ENCODE data around the gene TMSB4X.

The TMSB4X gene

GRCh38 chrX:12949205-12949926 lies 25.5 kb upstream of the TMSB4X start:
- Histone ChIP-seq H3K4me3 (no peak overlapping the region), H3K4me1 (peaks cover 10% of the 10 kb centered on the region), H3K36me3 (replicated peaks) (no peaks in the 10 kb centered on the region), H3K9me3 (no peaks in the 10 kb centered on the region), H3K27me3 (ENCODE audit: low read depth) (no peaks in the 10 kb centered on the region)
- in situ Hi-C loops (cut with MboI; ENCODE audit: low sequenced_read_pairs) = no loop called here
- no peak for DNase-seq (ENCODE audit: low spot score in 2 of 2)

GRCh38 chrX:12949927-12950656 lies 24.8 kb upstream of the TMSB4X start:
- in situ Hi-C loops (cut with MboI; ENCODE audit: low sequenced_read_pairs) = loop anchor here (5.0 to 25.0 kb wide), 2 partner anchors 532 to 1087 kb away; partner anchors contain the start of gene GEMIN8
- H3K9me3 ChIP-seq = no peaks in the 10 kb centered on the region
- no peak overlapping the region for H3K4me3 ChIP-seq
- H3K27me3 ChIP-seq (ENCODE audit: low read depth) = no peaks in the 10 kb centered on the region
- H3K36me3 ChIP-seq (replicated peaks) = no peaks in the 10 kb centered on the region
- H3K4me1 ChIP-seq = peaks cover 10% of the 10 kb centered on the region
- no peak for DNase-seq (ENCODE audit: low spot score in 2 of 2)

DNA sequence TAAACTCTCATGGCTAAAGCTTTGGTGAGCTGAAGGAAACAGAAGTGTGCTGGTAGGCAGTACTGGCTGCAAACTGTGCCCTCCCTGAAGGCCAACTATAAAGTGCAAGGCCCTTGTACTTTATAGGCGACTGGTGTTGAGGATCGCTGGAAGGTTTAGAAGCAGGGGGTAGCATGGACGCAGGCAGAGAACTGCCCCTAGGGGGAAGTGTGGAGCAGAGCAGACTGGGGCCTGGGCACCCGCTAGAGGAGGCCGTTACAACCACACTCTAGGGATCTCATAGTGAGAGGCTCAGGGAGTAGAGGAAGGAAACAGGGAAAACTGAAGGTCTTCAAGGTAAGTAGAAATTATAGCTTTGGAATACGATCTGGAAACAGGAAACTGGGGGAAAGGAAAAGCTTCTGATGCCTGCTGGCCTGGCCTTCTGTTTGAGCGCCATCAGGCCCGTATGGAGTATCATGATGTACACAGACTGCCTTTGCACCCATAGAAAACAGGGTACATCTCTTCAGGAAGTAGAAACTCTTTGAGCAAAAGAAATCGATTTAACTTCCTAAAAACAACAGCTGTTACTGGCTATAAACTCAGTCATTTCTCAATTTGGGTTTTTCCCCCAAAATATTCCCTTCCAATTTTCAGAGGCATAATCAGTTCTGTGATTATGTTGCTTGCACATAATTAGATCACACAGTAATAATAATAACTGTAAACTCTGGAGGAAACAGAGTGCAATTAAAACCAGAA lies 23.9 kb upstream of the TMSB4X start:
- Histone ChIP-seq H3K4me3 (no peak overlapping the region), H3K9me3 (no peaks in the 10 kb centered on the region), H3K4me1 (peaks cover 10% of the 10 kb centered on the region), H3K27me3 (ENCODE audit: low read depth) (no peaks in the 10 kb centered on the region), H3K36me3 (replicated peaks) (no peaks in the 10 kb centered on the region)
- peak; percentile 31 to 80 for DNase-seq (ENCODE audit: low spot score in 2 of 2)
- in situ Hi-C loops (cut with MboI; ENCODE audit: low sequenced_read_pairs) = loop anchor here (5.0 to 25.0 kb wide), 2 partner anchors 531 to 1086 kb away; partner anchors contain the start of gene GEMIN8

DNA sequence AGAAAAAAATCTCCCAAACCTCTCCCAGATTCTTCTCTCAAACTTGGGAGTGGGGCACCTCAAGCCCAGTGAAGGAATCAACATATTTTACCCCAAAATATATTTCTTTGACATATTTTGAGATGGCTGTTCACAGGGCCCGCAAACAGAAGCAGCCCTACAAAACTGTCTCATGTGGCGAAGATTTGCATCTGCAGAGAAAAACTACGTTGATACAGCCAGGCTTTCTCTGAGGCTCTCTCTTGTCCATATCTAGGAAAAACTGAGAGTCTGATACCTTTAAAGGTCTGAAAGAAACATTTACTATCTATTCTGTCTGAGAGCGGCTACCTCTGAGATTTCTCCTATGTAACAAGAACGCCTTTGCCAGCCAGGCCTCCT lies 23.3 kb upstream of the TMSB4X start:
- in situ Hi-C loops (cut with MboI; ENCODE audit: low sequenced_read_pairs) = loop anchor here (5.0 to 25.0 kb wide), 2 partner anchors 531 to 1086 kb away; partner anchors contain the start of gene GEMIN8
- no peak for DNase-seq (ENCODE audit: low spot score in 2 of 2)
- H3K4me1 ChIP-seq = peaks cover 11% of the 10 kb centered on the region

GRCh38 chrX:12953420-12953819 lies 21.5 kb upstream of the TMSB4X start:
- in situ Hi-C loops (cut with MboI; ENCODE audit: low sequenced_read_pairs) = loop anchor here (5.0 to 25.0 kb wide), 2 partner anchors 529 to 1084 kb away; partner anchors contain the start of gene GEMIN8
- H3K4me1 ChIP-seq = peaks cover 8% of the 10 kb centered on the region
- no peaks in the 10 kb centered on the region for H3K27me3 ChIP-seq (ENCODE audit: low read depth)
- no peaks in the 10 kb centered on the region for H3K36me3 ChIP-seq (replicated peaks)
- no peak for DNase-seq (ENCODE audit: low spot score in 2 of 2)
- no peaks in the 10 kb centered on the region for H3K9me3 ChIP-seq
- H3K4me3 ChIP-seq = no peak overlapping the region

More for the DNA sequence above, 23.3 kb upstream of the TMSB4X start:
- Histone ChIP-seq H3K36me3 (replicated peaks) (no peaks in the 10 kb centered on the region), H3K9me3 (no peaks in the 10 kb centered on the region), H3K27me3 (ENCODE audit: low read depth) (no peaks in the 10 kb centered on the region), H3K4me3 (no peak overlapping the region)

DNA sequence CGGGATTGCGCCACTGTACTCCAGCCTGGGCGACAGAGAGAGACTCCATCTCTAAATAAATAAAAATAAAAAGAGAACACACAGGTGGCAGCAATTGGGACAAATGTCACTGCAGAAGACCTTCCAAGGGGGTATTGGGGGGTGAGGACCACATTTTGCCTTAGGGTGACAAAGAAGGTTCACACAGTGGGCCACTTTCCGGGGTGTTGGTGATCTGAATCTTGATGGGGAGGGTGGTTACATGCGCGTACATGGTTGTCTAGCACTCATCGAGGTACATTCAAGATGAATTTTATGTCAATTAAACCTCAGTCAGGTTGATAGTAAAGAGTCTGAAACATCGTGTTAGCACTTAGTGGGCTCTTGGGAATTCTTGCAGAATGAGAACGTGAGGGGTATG lies 20.5 kb upstream of the TMSB4X start:
- H3K36me3 ChIP-seq (replicated peaks) = no peaks in the 10 kb centered on the region
- no peak for DNase-seq (ENCODE audit: low spot score in 2 of 2)
- no peaks in the 10 kb centered on the region for H3K9me3 ChIP-seq
- peaks cover 8% of the 10 kb centered on the region for H3K4me1 ChIP-seq
- no peak overlapping the region for H3K4me3 ChIP-seq
- in situ Hi-C loops (cut with MboI; ENCODE audit: low sequenced_read_pairs) = loop anchor here (5.0 to 25.0 kb wide), 2 partner anchors 528 to 1083 kb away; partner anchors contain the start of gene GEMIN8
- H3K27me3 ChIP-seq (ENCODE audit: low read depth) = no peaks in the 10 kb centered on the region

GRCh38 chrX:12954981-12955380 lies 19.9 kb upstream of the TMSB4X start:
- H3K4me1 ChIP-seq = peaks cover 8% of the 10 kb centered on the region
- in situ Hi-C loops (cut with MboI; ENCODE audit: low sequenced_read_pairs) = loop anchor here (5.0 to 25.0 kb wide), 2 partner anchors 527 to 1082 kb away; partner anchors contain the start of gene GEMIN8
- H3K4me3 ChIP-seq = no peak overlapping the region
- no peaks in the 10 kb centered on the region for H3K9me3 ChIP-seq
- H3K36me3 ChIP-seq (replicated peaks) = no peaks in the 10 kb centered on the region
- no peaks in the 10 kb centered on the region for H3K27me3 ChIP-seq (ENCODE audit: low read depth)
- no peak for DNase-seq (ENCODE audit: low spot score in 2 of 2)

GRCh38 chrX:12955882-12956703 lies 18.8 kb upstream of the TMSB4X start:
- no peak for DNase-seq (ENCODE audit: low spot score in 2 of 2)
- H3K27me3 ChIP-seq (ENCODE audit: low read depth) = no peaks in the 10 kb centered on the region
- peaks cover 8% of the 10 kb centered on the region for H3K4me1 ChIP-seq
- H3K9me3 ChIP-seq = no peaks in the 10 kb centered on the region
- H3K36me3 ChIP-seq (replicated peaks) = no peaks in the 10 kb centered on the region
- in situ Hi-C loops (cut with MboI; ENCODE audit: low sequenced_read_pairs) = loop anchor here (25.0 kb wide), 1 partner anchor 1081 kb away; the partner anchor contains the start of gene GEMIN8
- no peak overlapping the region for H3K4me3 ChIP-seq

DNA sequence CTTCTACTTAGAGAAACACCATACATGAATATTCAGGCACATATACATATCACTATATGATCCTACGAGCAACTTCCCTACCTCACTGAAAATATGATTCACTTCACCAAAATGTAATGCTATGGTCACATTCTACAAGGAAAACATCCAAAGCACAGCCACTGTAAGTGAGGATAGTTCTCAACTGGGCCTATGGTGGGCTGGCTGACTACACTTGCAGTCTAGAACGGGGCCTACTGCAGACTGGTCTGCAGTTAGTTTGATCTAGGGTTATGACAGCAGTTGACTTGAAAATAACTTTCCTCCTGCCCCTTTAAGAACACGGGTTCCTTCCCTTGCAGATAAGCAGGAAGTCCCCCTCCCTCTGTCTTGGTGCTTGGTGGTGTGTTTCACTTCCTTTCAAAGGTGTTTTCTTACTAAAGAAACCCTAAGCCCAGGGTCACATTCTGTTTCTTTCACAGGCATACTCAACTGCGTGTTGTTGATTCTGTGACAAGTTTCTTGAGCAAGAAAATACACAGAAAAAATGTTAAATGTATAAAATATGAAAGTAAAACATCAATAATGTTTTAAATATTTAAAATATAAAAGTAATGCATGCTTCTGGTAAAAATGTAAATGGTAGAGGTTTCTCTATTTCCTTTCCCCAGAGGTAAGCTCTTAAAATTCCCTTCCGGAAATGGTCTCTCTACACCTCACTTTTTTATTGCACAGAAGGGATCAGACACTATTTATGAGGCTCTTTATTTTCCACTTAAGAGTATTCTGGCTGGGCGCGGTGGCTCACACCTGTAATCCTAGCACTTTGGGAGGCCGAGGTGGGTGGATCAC lies 18.0 kb upstream of the TMSB4X start:
- DNase-seq (ENCODE audit: low spot score in 2 of 2) = no peak
- peaks cover 8% of the 10 kb centered on the region for H3K4me1 ChIP-seq

DNA sequence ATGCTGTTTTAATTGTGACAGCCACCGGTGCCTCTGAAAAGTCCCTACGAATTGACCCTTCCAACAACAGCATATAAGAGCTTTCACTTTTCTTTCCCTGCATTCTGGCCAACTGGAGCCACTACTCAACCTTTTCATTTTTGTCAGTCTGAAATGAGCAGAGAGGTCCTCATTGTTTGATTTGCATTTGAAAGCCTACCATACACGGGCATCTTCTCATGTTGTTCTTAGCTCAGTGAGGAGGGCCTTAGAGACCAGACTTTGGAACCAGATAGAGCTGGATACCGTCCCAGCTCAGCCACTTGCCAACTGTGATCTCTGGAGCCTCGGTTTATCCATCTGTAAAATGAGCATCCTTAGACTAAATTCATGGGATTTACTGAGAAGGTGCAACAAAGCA lies 16.9 kb upstream of the TMSB4X start:
- Histone ChIP-seq H3K36me3 (replicated peaks) (no peaks in the 10 kb centered on the region), H3K27me3 (ENCODE audit: low read depth) (no peaks in the 10 kb centered on the region), H3K4me1 (peaks cover 8% of the 10 kb centered on the region), H3K9me3 (no peaks in the 10 kb centered on the region), H3K4me3 (no peak overlapping the region)
- DNase-seq (ENCODE audit: low spot score in 2 of 2) = no peak
- in situ Hi-C loops (cut with MboI; ENCODE audit: low sequenced_read_pairs) = loop anchor here (25.0 kb wide), 1 partner anchor 1079 kb away; the partner anchor contains the start of gene GEMIN8

More for the DNA sequence above, 18.0 kb upstream of the TMSB4X start:
- Histone ChIP-seq H3K36me3 (replicated peaks) (no peaks in the 10 kb centered on the region), H3K9me3 (no peaks in the 10 kb centered on the region), H3K4me3 (no peak overlapping the region), H3K27me3 (ENCODE audit: low read depth) (no peaks in the 10 kb centered on the region)
- in situ Hi-C loops (cut with MboI; ENCODE audit: low sequenced_read_pairs) = loop anchor here (25.0 kb wide), 1 partner anchor 1080 kb away; the partner anchor contains the start of gene GEMIN8

DNA sequence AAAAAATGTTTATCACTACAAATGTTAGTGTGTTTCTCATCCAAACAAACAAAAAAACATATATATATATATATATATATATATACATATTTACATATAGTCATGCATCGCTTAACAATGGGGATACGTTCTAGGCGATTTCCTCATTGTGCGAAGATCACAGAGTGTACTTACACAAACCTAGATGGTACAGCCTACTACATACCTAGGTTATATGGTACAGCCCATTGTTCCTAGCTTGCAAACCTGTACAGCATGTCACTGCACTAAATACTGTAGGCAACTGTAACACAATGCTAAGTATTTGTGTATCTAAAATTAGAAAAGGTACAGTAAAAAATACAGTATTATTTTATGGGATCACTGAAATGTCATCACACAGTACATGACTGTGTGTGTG lies 16.4 kb upstream of the TMSB4X start:
- Histone ChIP-seq H3K4me3 (no peak overlapping the region), H3K9me3 (no peaks in the 10 kb centered on the region), H3K4me1 (peaks cover 8% of the 10 kb centered on the region), H3K36me3 (replicated peaks) (no peaks in the 10 kb centered on the region), H3K27me3 (ENCODE audit: low read depth) (no peaks in the 10 kb centered on the region)
- no peak for DNase-seq (ENCODE audit: low spot score in 2 of 2)
- in situ Hi-C loops (cut with MboI; ENCODE audit: low sequenced_read_pairs) = loop anchor here (25.0 kb wide), 1 partner anchor 1079 kb away; the partner anchor contains the start of gene GEMIN8

- Histone ChIP-seq H3K9me3 (no peaks in the 10 kb centered on the region), H3K27me3 (ENCODE audit: low read depth) (no peaks in the 10 kb centered on the region), H3K4me3 (no peak overlapping the region), H3K36me3 (replicated peaks) (no peaks in the 10 kb centered on the region), H3K4me1 (peaks cover 21% of the 10 kb centered on the region)
- DNase-seq (ENCODE audit: low spot score in 2 of 2) = no peak
- in situ Hi-C loops (cut with MboI; ENCODE audit: low sequenced_read_pairs) = loop anchor here (25.0 kb wide), 1 partner anchor 1076 kb away; the partner anchor contains the start of gene GEMIN8
These were observed 13.7 kb upstream of the TMSB4X start for GRCh38 chrX:12961196-12961718.

All from HAP-1 (cell line).